ENCODE data around the gene CCDC51.
A peak's percentile ranks its signal among the peaks of the same experiment; 100 is the strongest.
"Not testable (repeated sequence)": the region's sequence is repeated elsewhere in the genome, so short reads cannot be mapped to it uniquely, and the experiment has no call there.

The CCDC51 gene

DNA sequence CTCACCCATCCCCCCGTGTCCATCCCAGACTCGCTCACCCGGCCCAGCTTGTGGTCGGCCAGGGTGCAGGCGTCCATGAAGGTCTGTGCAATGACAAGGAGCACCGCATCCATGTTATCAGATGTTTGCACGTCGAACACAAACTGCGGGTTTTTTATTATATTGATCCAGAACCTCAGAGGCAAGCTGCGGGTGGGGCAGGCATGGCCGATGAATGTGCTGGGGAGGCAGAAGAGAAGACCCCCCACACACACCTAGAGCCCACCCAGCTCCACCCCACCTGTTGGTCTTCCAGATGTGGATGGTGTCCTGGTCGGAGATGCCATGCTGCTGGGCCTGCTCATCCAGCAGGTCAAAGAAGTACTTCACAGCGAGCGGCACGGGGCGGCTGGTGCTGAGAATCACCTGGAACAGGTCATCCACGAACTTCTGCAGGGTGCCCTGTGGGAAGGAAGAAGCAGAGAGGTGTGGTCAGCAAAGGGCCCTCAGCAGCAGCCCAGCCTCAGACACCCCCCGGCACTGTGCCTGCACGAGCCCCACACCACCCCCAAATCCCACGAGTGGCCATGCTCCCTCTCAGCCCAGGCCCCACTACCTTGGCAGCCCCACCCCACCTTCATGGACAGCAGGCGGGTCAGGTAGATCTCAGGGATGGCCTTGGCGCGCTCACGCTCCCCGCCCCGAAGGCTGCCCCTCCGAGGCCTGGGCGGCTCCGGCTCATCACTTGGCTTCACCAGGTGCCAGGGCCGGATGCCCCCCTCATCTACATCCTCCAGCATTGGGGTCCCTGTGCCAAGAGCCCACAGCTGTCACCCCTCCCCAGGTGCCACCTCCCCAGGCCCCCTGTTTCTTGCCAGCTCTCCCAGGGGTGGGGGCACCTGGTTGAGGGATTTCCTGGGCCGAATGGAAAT, 30.4 kb downstream of the CCDC51 start:
- no peak for DNase-seq (ENCODE audit: insufficient read length, low spot score)
- FAIRE-seq, result no peak

DNA sequence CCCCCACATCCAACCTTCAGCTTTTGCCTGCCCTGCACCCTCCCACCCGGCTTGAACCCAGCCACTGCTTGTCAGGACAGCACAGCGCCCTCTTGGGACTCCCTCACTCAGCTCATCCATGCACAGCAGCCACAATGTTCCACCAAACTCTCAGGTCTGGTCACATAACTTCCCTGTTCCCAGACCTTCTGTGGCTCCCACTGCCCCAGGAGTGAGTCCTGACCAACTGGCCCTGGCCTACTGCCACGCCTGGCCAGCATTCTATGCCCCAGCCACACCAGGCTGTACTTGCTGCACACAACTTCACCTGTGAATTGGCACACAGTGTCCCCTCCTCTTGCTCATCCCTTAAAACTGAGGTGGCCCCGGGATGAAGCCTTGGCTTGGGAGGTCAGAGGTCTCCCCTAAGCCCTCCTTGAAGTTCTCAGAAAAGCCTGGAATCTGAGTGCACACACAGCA, 31.1 kb downstream of the CCDC51 start:
- FAIRE-seq (no peak), DNase-seq (ENCODE audit: insufficient read length, low spot score) (no peak)

DNA sequence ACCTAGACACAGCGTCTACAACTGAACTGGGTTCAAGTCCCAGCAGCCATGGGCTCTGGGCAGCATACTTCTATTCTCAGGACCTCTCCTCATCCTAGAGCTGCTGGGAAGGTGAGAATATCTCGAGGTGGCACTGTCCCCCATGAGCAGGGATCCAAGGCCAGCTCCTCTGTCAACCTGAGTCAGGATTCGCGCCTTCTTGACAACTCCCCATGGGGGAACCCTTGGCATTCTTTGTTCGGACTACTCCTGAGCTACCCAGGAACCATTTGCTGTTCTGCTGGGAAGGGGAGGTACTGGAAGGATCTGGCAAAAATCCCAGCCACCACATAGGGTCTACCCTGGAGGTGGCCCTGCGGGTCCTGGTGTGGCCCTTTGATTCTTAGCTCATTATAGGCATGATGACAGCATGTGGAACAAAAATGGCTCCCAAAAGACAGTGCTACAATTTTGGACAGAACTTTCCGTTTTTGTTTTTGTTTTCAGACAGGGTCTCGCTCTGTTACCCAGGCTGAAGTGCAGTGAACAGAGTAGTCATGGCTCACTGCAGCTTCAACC, 32.3 kb downstream of the CCDC51 start:
- no peak for DNase-seq (ENCODE audit: insufficient read length, low spot score)
- no peak for FAIRE-seq

DNA sequence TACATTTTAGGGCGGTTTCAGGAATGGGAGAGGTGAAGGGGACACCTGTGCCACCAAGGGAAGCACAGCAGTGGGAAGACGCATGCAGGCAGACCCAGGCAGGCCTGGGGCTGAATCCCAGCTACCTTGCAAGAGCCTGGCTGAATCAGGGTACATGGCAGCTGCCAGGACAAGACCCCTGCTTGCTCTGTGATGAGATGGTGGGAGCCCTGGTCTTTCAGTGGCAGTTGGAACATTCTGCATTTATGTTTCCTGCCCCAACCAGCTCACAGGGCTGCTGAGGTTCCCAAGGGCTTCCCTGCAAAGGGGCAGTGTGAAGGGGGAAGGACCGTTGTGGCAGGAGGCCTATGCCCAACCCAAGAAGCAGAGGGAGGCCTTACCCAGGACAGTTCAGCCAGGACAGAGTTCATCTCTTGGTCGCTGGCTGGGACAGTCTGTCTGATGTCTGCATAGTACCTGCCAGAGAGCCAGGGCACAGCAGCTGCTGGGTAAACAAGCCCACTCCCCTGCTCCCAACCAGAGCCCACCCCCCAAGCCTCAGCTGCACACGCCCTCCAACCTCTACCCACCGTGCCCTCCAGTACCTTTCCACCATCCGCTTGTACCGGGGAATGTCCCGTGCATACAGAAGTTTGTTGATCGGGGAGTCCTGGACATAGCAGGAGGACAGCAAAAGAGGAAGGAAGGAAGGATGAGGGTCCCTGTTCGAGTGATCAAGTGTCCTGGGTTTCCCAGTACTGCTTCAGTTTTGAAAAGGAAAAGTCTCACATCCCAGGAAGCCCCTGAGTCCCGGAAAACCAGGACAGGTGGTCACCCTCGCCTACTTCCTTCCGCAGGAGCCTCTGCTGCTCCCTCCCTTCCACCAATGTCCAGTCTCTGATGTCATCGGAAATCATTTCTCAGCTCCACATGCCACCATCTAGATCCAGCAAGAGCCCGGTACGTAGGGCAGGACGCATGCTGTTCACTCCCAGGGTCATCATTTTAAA, 33.2 kb downstream of the CCDC51 start:
- DNase-seq (ENCODE audit: insufficient read length, low spot score) (no peak), FAIRE-seq (no peak)

DNA sequence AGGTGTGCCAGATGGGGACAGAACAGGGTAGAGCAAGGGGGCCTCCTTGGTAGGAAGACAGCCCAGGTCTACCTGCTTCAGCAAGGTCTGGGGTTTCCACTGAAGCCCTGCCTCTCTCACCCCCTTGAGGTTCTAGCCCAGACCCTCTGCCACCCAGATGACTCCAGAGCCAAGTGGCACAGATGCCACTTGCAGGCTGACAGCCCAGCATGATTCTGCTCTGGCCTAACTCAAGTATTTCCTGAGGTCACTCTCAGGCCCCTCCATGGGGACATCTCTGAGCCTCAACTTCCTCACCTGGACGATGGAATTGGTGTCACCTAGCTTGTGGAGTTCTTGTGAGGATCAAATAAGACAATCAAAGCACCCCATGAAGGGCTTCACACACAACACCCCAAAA, 33.9 kb downstream of the CCDC51 start:
- no peak for FAIRE-seq
- DNase-seq (ENCODE audit: insufficient read length, low spot score), result no peak

DNA sequence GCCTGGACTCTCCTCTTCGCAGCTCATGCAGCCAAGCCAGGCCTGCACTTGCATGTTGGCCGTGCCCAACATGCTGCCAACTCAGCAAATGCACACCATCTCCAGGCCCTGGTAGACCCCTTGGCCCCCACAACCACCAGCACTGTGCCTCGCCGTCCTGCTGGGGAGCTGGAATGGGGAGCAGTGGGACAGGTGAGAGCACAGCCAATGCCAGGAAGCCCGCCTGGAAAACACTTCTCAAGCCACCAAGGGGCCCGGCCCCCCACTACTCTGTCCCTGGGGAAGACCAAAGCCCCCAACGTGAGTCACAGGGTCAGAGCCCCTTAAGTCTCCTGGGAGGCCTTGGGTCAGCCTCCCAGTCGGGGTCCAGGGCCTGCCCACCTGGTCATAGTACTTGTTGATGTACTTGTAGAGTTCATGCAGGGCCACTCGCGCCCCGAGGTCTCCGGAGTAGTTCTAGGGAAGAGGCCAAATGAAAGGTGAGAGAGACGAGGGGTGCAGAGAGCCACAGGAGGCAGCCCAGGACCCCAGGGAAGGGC, 34.5 kb downstream of the CCDC51 start:
- DNase-seq (ENCODE audit: insufficient read length, low spot score) (no peak), FAIRE-seq (no peak)

DNA sequence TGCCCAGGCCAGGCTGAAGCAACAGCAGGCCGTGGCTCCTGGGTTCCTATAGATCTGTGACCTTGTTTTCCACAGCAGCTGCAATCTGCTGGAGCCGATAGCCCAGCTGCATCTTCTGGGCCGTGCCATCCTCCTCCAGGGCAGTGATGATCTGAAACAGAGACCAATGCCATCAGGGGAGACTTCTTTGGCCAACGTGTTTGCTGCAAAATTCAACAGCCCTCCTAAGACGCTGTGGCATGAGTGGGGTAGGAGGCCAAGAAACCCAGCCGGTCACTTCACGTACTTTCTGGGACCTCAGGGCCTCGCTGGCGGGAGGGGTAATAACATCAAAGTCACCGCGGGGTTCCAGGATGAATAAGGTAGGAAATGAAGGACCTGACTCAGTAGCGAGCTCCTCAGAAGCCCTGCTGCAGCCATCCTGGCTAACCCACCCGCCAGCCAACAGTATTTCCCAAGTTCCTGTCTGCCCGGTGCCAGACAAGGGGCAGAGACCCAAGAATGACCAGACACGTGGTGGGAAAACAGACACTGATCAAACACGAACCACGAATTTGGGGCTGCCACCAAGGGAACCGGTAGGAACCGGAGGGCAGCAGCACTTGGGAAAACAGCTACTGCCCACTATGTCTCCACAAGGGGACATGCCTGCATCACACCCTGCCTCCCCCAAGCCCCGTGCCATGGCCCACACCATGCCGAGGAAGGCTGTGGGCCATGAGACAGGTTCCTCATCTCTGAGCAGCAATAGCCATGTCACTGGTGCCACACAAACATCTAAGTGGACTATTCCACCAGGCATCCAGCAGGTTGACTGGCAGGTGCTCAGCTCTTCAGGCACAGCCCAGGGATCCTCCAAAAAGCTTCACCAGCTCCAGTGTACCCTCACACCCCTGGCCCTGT, 35.2 kb downstream of the CCDC51 start:
- FAIRE-seq (no peak), DNase-seq (ENCODE audit: insufficient read length, low spot score) (no peak)

DNA sequence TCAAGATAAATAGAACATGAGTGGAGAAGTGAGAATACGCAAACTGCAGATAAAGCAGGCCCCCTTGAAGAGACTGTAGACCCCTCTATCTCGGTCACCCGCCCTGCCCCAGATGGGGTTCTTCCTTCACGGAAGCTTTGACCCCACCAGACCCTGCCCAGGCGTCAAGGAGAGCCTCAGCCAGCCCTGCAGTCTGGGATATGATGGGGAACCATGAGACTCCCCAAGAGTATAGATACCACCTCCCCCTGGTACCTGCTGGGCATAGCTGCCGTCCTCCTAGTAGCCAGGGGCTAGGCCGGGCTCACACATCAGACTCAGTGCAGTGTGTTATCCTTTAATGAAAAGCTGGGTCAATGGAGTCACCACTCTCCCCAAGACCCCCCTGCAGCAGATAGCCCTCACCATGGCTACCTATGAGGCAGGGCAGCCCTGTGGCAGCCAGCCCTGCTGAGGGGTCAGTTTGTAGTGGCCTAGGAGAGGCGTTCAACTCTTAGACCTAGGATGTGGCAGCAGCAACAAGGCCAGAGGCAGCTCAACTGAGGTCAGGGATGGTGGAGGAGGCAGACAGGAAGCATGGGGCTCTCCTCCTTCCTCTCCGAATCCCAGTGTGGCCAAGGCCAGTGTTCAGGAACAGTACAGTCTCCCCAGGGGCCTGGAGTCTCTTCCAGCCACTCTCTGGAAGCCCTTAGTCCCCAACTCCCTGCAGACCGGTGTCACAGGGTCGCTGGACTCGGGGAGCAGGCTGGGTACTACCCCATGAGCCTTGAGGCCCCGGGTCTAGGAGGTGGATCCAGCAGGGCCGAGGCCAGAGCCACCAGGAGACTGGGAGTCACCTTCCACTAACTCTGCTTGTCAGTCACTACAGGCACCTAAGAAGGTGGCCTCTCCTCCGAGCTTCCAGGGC, 36.1 kb downstream of the CCDC51 start:
- FAIRE-seq (no peak), DNase-seq (ENCODE audit: insufficient read length, low spot score) (no peak)

DNA sequence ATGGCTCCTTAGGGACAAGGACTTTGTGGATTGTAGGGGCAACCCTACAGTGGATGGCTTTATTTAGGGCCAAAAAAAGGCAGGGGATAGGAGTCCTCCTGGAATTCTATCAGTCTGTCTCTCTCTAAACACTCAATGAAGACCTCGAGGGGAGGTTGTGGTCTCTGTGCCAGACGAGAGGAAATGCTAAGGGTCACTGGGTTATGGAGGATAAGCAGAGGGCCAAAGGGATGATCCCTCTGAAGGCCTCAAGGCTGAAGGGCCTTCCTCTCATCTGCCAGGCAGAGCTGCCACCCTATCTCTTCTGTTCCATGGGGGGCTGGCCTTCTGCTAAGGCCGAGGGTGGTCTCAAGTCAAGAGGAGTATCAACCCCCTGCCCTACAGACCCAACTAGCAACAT, 37.0 kb downstream of the CCDC51 start:
- no peak for DNase-seq (ENCODE audit: insufficient read length, low spot score)

DNA sequence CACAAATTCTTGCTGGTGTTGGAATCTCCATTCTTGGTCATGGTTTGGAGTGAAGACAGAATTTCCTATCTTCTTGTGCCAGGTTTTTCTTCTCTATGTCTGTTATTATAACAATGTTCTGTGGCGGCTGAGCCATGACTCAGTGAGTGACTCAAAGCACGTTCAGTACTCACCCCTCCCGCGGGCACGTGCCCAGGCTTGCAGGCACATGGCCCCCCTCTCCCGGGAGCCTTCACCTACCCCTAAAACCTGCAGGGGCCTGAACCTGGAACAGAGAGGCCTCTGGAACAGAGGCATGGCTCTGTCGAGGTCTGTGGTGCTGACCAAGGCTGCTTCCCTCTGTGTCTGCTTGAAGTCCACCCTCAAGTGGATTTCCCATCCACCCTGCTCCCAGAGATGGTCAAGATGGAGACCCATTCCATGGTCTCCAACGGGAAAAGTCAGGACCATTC, 37.6 kb downstream of the CCDC51 start:
- peak; percentile 62 for DNase-seq (ENCODE audit: insufficient read length, low spot score)
- peak; percentile 70 for FAIRE-seq

More for the DNA sequence above, 37.0 kb downstream of the CCDC51 start:
- FAIRE-seq, result no peak

DNA sequence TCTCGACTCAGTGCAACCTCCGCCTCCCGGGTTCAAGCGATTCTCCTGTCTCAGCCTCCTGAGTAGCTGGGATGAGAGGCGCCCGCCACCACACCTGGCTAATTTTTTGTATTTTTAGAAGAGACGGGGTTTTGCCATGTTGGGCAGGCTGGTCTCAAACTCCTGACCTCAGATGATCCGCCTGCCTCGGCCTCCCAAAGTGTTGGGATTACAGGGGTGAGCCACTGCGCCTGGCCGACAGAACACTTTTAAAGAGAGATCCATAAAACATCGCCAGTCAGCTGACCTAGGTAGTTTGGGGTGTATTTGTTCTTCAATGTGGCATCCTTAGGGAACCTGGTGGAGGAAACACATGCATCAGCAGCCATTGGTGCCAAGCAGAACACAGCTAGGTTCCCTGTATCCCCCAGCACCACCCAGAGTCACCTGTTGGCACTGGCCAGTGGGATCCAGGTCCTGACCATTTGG, 38.5 kb downstream of the CCDC51 start:
- DNase-seq (ENCODE audit: insufficient read length, low spot score); FAIRE-seq: not testable (repeated sequence)

DNA sequence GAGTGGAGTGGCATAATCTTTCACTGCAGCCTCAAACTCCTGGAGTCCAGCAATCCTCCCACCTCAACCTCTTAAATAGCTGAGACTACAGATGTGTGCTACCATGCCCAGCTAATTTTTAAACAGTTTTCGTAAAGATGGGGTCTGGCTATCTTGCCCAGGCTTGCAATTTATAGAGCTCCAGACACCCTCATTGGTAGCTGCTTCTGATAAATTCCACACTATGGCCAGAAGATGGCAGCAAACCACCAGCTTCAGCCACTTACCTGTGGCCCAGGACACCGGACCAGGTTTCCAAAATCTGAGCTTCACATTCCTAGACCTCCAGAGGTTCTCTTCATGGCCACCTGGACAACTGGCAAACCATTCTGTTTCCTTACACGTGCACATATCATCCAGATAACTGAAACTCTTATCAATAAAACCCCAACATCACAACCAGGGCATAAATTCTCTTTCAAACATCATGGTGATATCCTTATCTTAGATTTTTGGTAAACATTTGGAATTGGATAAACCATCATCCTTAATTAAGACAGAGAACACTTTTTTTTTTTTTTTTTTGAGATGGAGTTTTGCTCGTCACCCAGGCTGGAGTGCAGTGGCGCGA, 39.0 kb downstream of the CCDC51 start:
- DNase-seq (ENCODE audit: insufficient read length, low spot score), result peak; percentile 71
- FAIRE-seq, result no peak

DNA sequence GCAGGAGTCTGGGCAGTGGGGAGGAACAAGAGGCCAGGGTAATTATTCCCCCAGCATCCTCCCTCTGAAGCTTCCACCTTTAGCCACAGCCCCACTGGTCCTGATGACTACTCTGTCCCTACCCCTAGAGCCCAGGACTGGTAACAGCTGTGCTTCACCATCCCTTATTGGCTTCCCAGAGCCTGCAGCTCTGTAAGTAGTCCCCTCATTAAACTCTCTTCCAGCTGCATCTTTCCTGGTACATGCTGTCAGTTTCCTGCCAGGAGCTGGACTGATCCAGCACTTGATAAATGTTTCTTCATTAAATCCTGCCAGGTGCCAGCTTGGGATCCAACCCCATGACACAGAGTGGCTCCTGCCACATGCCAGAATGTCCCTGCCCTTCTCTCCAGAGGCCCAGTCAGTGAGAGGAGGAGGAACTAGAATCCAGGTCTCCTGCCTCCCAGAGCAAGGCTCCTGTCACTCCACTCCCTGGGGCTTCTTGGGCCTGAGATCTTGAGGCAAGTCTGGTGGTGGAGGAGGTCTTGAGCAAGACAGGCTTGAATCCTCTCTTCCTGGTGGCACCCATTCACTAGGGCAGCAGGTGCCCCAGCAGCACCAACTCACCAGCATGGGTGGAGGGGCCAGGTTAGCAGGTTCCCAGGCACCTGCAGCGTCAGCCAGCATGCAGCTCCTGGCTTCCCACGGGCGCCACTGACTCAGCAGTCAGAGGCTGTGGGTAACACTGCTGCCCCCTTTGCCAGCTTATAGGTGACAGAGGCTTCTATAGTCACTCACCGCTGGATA, 40.3 kb downstream of the CCDC51 start:
- no peak for DNase-seq (ENCODE audit: insufficient read length, low spot score)
- FAIRE-seq, result no peak

DNA sequence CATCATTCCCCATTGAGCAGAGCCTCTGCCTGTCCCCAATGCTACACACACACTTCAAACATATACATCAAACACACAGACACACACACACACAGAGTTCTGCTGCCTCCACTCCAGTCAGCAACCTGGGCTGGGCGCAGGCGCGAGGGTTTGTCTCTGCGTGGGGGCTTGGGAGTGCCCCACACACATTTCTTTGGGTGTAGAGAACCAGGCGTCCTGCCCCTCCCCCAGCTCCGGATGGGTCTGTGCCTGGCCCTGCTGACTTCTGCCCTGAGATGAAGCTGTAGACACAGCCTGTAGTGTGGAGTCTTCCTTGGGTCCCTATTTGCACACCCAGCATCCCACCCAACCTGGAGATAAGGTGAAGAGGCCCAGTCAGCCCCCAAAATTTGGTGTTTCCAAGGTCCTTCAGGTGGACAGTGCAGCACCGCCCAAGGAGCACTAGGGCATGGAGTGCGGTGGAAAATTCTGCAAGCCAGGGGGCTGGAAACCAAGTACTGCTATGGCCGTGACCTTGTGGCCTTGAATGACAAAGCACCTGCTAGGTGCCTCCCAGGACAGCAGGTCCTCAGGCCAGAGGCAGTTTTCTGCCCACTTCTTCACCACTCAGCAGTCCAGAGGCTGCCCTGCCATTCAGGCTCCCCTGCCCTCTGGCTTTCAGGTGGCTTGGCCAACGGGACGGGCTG, 41.1 kb downstream of the CCDC51 start:
- FAIRE-seq, result no peak
- no peak for DNase-seq (ENCODE audit: insufficient read length, low spot score)

DNA sequence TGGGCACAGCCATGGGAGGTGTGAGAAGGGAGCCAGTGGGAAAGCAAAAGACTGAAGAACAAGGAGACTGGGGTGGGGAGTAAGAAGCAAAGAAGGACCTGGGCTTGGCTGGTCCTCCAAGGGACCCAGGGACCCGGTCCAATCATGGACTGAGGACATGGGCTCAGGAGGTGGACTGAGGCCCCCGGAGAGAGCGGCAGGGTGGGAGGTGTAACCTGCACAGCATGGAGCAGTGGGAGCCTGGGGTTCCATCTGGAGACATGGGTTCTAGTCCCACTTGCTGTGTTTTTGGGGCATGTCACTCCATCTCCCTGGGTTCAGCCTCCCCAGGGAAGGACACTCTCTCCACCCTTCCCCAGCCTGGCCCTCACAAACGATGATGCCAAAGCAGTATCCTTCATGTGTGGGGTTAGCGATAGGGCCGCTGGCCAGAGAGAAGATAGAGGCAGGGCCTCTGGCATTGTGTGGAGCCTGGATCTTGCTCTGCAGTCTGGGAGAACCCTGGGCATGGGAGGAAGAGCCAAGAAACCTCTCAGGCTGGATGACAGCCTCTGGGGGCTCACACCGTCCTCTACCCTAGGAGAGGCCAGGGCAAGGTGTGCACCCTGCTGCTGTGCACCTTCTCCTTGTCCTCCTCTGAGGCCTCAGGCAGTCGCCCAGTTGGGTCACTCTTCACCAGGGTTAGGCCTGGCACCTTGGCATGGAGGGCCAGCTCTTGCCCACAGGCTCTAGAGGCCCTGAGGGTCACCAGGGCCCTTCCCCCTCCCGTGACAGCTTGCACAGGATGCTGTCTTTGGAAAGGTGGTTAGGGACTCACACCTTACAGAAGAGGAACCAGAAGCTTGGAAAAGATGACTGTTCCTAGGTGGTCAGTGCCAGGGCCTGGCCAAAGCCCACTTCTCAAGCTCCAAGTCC, 41.9 kb downstream of the CCDC51 start:
- FAIRE-seq, result no peak
- DNase-seq (ENCODE audit: insufficient read length, low spot score), result no peak

DNA sequence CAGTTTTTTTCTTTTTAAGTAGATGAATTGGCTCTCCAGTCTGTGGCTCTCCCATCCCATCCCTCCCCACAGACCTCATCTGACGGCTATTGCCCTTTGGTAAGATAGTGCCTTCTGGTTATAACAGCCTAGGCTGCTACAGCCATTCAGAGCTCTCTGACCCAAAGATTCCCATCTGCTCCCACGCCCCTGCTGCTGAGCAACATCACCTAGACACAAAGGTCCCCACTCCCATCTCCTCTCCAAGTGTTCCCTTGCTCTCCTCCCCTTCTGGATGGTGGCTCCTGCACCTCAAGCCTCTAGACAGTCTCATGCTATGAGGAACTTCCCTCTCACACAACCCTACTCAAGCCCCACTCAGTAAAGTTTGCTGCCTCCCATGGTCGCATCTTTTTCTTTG, 44.2 kb downstream of the CCDC51 start:
- FAIRE-seq, result no peak
- DNase-seq (ENCODE audit: insufficient read length, low spot score), result no peak
